Measurements from ENCODE around the gene TSBP1. TPM values are rescaled to one million over a fixed set of nuclear protein-coding genes. Genes with fewer than 3 reads are reported as not detected.

Gene TSBP1
- polyA plus RNA-seq, 1 donor from 2014 or later, result not detected

DNA sequence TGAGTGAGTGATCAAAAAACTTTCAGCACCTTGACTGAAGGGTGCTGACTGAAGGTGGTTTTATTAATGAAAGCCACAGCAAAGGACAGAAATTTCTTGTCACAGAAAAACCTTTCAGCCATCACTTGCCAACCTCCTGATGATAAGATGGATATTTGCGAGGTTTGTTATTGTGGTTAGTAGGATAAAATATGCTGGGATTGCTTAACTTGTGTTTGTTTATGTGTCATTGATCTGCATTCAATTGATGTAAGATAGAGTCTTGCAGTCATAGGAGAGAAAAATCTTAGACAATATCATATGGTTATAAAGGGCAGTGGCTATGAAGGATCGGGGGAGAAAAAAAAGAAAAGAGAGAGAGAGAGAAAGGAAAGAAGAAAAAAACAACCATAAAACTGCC is 1.2 kb downstream of the TSBP1 start:
- no peaks in the 10 kb centered on the region for H3K27me3 ChIP-seq (ENCODE audit: insufficient read depth, low read depth, low read length)
- no peaks in the 10 kb centered on the region for H3K79me2 ChIP-seq (replicated peaks; ENCODE audit: insufficient read depth, low read length)
- no peak for TF ChIP-seq POLR2AphosphoS5 (IDR thresholded peaks at IDR 0.05)
- TF ChIP-seq, protein P1, sequence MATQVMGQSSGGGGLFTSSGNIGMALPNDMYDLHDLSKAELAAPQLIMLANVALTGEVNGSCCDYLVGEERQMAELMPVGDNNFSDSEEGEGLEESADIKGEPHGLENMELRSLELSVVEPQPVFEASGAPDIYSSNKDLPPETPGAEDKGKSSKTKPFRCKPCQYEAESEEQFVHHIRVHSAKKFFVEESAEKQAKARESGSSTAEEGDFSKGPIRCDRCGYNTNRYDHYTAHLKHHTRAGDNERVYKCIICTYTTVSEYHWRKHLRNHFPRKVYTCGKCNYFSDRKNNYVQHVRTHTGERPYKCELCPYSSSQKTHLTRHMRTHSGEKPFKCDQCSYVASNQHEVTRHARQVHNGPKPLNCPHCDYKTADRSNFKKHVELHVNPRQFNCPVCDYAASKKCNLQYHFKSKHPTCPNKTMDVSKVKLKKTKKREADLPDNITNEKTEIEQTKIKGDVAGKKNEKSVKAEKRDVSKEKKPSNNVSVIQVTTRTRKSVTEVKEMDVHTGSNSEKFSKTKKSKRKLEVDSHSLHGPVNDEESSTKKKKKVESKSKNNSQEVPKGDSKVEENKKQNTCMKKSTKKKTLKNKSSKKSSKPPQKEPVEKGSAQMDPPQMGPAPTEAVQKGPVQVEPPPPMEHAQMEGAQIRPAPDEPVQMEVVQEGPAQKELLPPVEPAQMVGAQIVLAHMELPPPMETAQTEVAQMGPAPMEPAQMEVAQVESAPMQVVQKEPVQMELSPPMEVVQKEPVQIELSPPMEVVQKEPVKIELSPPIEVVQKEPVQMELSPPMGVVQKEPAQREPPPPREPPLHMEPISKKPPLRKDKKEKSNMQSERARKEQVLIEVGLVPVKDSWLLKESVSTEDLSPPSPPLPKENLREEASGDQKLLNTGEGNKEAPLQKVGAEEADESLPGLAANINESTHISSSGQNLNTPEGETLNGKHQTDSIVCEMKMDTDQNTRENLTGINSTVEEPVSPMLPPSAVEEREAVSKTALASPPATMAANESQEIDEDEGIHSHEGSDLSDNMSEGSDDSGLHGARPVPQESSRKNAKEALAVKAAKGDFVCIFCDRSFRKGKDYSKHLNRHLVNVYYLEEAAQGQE (IDR thresholded peaks at IDR 0.05; ENCODE audit: borderline replicate concordance), result no peak
- TF ChIP-seq, protein P2, sequence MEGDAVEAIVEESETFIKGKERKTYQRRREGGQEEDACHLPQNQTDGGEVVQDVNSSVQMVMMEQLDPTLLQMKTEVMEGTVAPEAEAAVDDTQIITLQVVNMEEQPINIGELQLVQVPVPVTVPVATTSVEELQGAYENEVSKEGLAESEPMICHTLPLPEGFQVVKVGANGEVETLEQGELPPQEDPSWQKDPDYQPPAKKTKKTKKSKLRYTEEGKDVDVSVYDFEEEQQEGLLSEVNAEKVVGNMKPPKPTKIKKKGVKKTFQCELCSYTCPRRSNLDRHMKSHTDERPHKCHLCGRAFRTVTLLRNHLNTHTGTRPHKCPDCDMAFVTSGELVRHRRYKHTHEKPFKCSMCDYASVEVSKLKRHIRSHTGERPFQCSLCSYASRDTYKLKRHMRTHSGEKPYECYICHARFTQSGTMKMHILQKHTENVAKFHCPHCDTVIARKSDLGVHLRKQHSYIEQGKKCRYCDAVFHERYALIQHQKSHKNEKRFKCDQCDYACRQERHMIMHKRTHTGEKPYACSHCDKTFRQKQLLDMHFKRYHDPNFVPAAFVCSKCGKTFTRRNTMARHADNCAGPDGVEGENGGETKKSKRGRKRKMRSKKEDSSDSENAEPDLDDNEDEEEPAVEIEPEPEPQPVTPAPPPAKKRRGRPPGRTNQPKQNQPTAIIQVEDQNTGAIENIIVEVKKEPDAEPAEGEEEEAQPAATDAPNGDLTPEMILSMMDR (IDR thresholded peaks at IDR 0.05; ENCODE audit: poor library complexity, severe bottlenecking), result no peak
- no peak for TF ChIP-seq TAF1 (IDR thresholded peaks at IDR 0.05; ENCODE audit: low read depth)
- TF ChIP-seq EZH2 (IDR thresholded peaks at IDR 0.05; ENCODE audit: borderline replicate concordance, insufficient read depth, low read length, poor library complexity, severe bottlenecking), result no peak
- no peaks in the 10 kb centered on the region for H3K9me3 ChIP-seq (ENCODE audit: low read length)
- H3K4me3 ChIP-seq (ENCODE audit: low read length), result no peak overlapping the region
- no peaks in the 10 kb centered on the region for H4K20me1 ChIP-seq (ENCODE audit: insufficient read depth)
- H3K4me2 ChIP-seq (ENCODE audit: low read length), result no peak overlapping the region
- H2AFZ ChIP-seq (ENCODE audit: low read depth, low read length), result no peak overlapping the region
- H3F3A ChIP-seq (ENCODE audit: insufficient read depth, low read length, poor library complexity, severe bottlenecking), result no peaks in the 10 kb centered on the region
- H3K27ac ChIP-seq (ENCODE audit: low read length), result no peak overlapping the region
- no peaks in the 10 kb centered on the region for H3K9me2 ChIP-seq (ENCODE audit: insufficient read depth, low read length)
- H3K36me3 ChIP-seq (ENCODE audit: insufficient read depth, low read length), result no peaks in the 10 kb centered on the region
- H3K9ac ChIP-seq (ENCODE audit: low read length), result no peak overlapping the region

DNA sequence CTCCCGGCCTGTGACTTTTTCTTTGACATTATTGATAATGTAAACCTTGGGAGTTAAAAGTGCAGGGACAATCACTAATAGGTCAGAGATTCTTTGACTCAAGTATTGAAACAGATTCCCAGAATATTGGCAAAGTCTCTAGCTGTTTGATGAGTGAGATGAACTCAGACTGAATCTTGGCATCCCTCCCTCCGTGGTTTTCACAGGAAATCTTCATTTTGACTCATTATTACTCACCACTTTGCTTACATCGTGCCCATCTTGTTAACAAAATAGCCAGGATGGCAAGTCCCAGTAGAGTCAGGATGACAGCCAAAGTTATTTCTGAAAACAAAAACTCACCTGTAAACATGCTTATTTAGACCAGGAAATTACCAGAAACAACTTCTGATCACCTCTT is 2.0 kb downstream of the TSBP1 start:
- H3K27ac ChIP-seq (ENCODE audit: low read length), result no peak overlapping the region
- no peak overlapping the region for H3K9ac ChIP-seq (ENCODE audit: low read length)
- no peaks in the 10 kb centered on the region for H3K27me3 ChIP-seq (ENCODE audit: insufficient read depth, low read depth, low read length)
- H3K4me2 ChIP-seq (ENCODE audit: low read length), result no peak overlapping the region
- no peaks in the 10 kb centered on the region for H3F3A ChIP-seq (ENCODE audit: insufficient read depth, low read length, poor library complexity, severe bottlenecking)
- no peaks in the 10 kb centered on the region for H3K9me2 ChIP-seq (ENCODE audit: insufficient read depth, low read length)
- H4K20me1 ChIP-seq (ENCODE audit: insufficient read depth), result no peaks in the 10 kb centered on the region
- H3K4me3 ChIP-seq (ENCODE audit: low read length), result no peak overlapping the region
- no peak overlapping the region for H2AFZ ChIP-seq (ENCODE audit: low read depth, low read length)
- TF ChIP-seq EP300 (conservative IDR thresholded peaks at IDR 0.05; ENCODE audit: poor library complexity, severe bottlenecking) (no peak), MXI1 (conservative IDR thresholded peaks at IDR 0.05; ENCODE audit: poor library complexity, severe bottlenecking) (no peak), RAD21 (conservative IDR thresholded peaks at IDR 0.05) (no peak), SMC3 (conservative IDR thresholded peaks at IDR 0.05; ENCODE audit: poor library complexity) (no peak), TAF1 (IDR thresholded peaks at IDR 0.05; ENCODE audit: low read depth) (no peak), EZH2 (IDR thresholded peaks at IDR 0.05; ENCODE audit: borderline replicate concordance, insufficient read depth, low read length, poor library complexity, severe bottlenecking) (no peak), POLR2AphosphoS5 (IDR thresholded peaks at IDR 0.05) (no peak)
- TF ChIP-seq, protein P1 (IDR thresholded peaks at IDR 0.05; ENCODE audit: borderline replicate concordance), result no peak
- TF ChIP-seq, protein P2 (IDR thresholded peaks at IDR 0.05; ENCODE audit: poor library complexity, severe bottlenecking), result no peak
- H3K79me2 ChIP-seq (replicated peaks; ENCODE audit: insufficient read depth, low read length), result no peaks in the 10 kb centered on the region
- no peaks in the 10 kb centered on the region for H3K36me3 ChIP-seq (ENCODE audit: insufficient read depth, low read length)
- H3K9me3 ChIP-seq (ENCODE audit: low read length), result no peaks in the 10 kb centered on the region
